Lower leg skin (tissue), 4 donors: Measurements from ENCODE around the gene DCBLD1. TPM values are rescaled to one million over a fixed set of nuclear protein-coding genes. Genes with fewer than 3 reads are reported as not detected.

Source experiments
- DNase-seq, 2 donors: peaks; one replicate each; pipeline ENCODE4 v3.0.0-alpha.2; 2019; ENCODE audit warnings: low spot score in 2 of 2
- H3K4me3 ChIP-seq: fragments of 200-600 bp; sonication (generic); 2 replicates; pipeline ENCODE4 v1.5.1; 2017; ENCODE audit warnings: mild to moderate bottlenecking, low read depth; ENCODE audit not compliant: poor library complexity, severe bottlenecking
- POLR2A ChIP-seq, 2 donors: fragments of 450-650 bp; IDR thresholded peaks; one replicate each; pipeline ENCODE4 v1.6.1; 2016 to 2017; ENCODE audit warnings: antibody characterized with exemption in 2 of 2, mild to moderate bottlenecking in 1 of 2, moderate library complexity in 1 of 2
- WGBS, 2 donors: methylation state at CpG; one replicate each; pipeline ENCODE4 v1.1.5; 2018; 5-methylcytosine and 5-hydroxymethylcytosine counted together
- intact Hi-C: fragments of 100-400 bp; cut with DNase I; formaldehyde crosslinking; loops from one replicate; pipeline ENCODE4 v1.15.0; 2023; ENCODE audit warnings: low total_unique reads
- total RNA-seq, 4 donors: library from RNA; depleted of rRNA; stranded (reverse); fragments of >200 nt; gene quantifications; one replicate each; pipeline ENCODE4 v1.1.0, GENCODE V29; 2016
- TF ChIP-seq, protein P1 (sequence below), 3 donors: fragments of 450-650 bp; IDR thresholded peaks; one replicate each; pipeline ENCODE4 v1.5.1; 2016; ENCODE audit warnings: antibody characterized with exemption in 3 of 3, mild to moderate bottlenecking in 3 of 3, moderate library complexity in 2 of 3

The DCBLD1 gene
- total RNA-seq, 4 donors from 2014 or later, result 2.4 to 8.0 (median 3.3) TPM

DNA sequence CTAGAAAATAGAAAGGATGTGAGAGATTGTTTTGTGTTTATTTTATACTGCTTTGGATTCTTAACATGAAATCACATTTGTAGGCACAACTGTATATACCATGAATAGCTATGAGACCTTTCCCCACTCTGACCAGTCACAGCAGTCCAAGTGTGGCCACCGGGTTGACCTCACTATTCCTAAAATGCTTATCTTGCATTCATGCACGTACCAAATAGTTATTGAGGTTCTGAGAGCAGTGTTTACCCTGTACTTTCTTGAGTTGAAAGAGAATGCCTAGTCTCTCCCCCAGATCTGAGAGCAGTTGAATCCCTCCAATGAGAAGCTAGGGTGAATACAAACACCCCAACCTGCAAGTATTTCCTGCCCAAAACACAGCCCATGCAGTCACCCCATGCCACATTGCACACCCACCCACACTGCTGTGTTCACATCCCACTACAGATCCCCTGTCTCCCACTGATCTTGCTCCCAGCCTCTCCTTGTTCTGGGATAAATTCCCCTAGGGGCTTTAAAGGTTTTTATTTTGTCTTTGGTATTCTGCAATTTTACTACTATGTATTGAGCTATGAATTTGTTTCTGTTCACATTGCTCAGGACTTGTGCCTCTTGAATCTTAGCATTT lies 68.3 kb downstream of the DCBLD1 start:
- DNase-seq, result no peak
- 84 to 94% methylated on average over 2 of the region's 2 CpGs for WGBS, 2 donors
- no peak for TF ChIP-seq POLR2A (IDR thresholded peaks at IDR 0.05)
- TF ChIP-seq, protein P1, sequence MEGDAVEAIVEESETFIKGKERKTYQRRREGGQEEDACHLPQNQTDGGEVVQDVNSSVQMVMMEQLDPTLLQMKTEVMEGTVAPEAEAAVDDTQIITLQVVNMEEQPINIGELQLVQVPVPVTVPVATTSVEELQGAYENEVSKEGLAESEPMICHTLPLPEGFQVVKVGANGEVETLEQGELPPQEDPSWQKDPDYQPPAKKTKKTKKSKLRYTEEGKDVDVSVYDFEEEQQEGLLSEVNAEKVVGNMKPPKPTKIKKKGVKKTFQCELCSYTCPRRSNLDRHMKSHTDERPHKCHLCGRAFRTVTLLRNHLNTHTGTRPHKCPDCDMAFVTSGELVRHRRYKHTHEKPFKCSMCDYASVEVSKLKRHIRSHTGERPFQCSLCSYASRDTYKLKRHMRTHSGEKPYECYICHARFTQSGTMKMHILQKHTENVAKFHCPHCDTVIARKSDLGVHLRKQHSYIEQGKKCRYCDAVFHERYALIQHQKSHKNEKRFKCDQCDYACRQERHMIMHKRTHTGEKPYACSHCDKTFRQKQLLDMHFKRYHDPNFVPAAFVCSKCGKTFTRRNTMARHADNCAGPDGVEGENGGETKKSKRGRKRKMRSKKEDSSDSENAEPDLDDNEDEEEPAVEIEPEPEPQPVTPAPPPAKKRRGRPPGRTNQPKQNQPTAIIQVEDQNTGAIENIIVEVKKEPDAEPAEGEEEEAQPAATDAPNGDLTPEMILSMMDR (IDR thresholded peaks at IDR 0.05), result no peak
- intact Hi-C loops, result no loop called here
- H3K4me3 ChIP-seq, result no peak overlapping the region

DNA sequence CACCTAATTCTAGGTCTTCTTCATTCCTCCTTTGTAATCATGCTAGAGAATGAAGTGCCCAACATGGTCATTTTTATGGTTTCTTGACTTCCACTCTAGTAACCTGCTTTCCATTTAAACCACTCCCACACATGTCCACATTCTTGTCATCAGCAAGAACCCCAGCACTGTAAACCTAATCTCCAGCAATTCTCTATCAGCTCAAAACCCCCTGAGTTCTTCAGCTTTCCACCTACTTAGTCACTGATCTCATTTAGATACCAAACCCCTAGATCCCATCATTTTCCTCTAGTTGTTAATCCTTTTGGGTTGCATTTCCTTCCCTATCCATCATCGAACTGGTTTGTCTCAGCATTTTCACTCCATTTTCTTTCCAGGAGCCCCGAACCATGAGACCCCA lies 70.1 kb downstream of the DCBLD1 start:
- 83 to 84% methylated on average over 2 of the region's 2 CpGs for WGBS, 2 donors
- no peak for DNase-seq
- intact Hi-C loops, result loop anchor here (1.0 kb wide), 1 partner anchor 34 kb away; no protein-coding TSS in a partner anchor
- TF ChIP-seq, protein P1 (IDR thresholded peaks at IDR 0.05), result no peak
- no peak for TF ChIP-seq POLR2A (IDR thresholded peaks at IDR 0.05)
- H3K4me3 ChIP-seq, result no peak overlapping the region

DNA sequence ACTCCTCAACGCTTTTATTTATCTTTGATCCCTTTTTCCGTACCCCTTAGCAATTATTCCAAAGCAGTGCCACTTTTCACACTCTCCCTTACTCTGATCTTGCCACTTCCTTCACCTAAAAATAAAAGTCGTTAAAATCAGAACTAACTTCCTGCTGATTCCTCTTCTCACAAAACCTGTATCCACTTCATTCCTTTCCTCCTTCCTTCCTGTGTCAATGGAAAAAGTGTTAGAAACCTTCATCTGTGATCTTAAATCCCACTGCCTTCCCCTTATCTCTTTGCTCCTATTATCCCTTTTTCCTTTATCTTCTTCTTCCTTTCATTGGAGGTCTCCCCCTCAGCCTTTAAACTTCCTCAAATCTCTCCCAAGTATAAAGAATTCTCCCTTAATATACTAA lies 70.7 kb downstream of the DCBLD1 start:
- intact Hi-C loops, result no loop called here
- no peak for DNase-seq
- H3K4me3 ChIP-seq, result no peak overlapping the region
- WGBS, 2 donors, result 61 to 63% methylated on average over 3 of the region's 3 CpGs
- TF ChIP-seq, protein P1 (IDR thresholded peaks at IDR 0.05), result no peak
- no peak for TF ChIP-seq POLR2A (IDR thresholded peaks at IDR 0.05)

DNA sequence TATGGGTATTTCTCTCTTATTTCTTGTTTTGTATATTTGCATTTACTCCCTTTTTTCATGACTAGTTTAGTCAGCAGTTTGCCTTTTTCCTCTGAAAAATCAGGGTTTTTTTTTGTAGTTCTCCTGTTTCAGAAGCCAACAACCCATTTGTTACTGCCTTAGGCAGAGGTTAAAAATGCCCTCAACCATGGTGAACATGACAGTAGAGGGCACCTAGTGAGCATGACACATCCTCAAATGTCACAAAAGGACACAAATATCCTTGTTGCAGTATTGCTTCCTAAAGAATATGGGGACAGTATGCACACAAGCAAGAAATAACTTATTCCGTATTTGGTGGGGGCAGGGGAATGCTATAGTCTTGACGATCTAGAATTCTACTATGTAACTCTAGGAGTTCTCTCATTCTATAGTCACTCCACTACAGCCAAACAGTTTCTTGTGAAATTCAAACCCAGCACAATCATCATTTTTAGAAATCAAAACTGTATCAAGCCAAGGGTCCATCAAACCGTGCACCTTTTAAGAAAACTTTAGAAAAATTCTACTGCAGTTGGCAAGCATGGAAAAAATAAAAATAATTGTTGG lies 72.9 kb downstream of the DCBLD1 start:
- 31 to 36% methylated on average over 3 of the region's 3 CpGs for WGBS, 2 donors
- no peak overlapping the region for H3K4me3 ChIP-seq
- TF ChIP-seq, protein P1 (IDR thresholded peaks at IDR 0.05), result no peak
- TF ChIP-seq POLR2A (IDR thresholded peaks at IDR 0.05), result no peak
- intact Hi-C loops, result loop anchor here (5.0 kb wide), 1 partner anchor 103 kb away; no protein-coding TSS in a partner anchor
- DNase-seq, result no peak

DNA sequence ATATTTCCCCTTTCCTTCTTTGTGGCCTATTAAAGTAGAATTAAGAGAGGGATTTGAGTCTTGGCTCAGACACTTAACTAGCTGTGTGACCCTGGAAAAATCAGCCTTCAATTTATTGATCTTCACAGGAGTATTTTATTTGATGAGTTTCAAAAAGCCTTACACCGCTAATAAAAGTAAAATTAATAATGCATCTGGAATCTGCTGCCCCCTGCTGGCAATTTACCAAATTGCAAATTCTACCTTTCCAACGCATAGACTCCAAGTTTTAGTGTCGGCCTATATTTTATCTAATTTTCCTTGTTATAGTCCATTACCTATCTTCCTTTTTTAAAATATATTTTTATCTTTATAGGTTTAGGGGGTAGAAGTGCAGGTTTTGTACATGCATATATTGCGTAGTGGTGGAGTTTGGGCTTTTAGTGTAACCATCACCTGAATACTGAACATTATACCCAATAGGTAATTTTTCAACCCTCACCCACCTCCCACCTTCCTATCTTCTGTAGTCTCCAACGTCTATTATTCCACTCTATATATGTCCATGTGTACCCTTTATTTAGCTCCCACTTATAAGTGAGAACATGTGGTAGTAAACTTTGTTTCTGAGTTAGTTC lies 73.5 kb downstream of the DCBLD1 start:
- TF ChIP-seq POLR2A (IDR thresholded peaks at IDR 0.05), result no peak
- TF ChIP-seq, protein P1 (IDR thresholded peaks at IDR 0.05), result peak in 1 of 3 donors; percentile 74
- intact Hi-C loops, result loop anchor here (5.0 kb wide), 1 partner anchor 104 kb away; no protein-coding TSS in a partner anchor
- peak; percentile 59 to 89 for DNase-seq
- H3K4me3 ChIP-seq, result no peak overlapping the region
- WGBS, 2 donors, result 19 to 20% methylated on average over 5 of the region's 5 CpGs
